Measurements from ENCODE around the gene IFT27. TPM values are rescaled to one million over a fixed set of nuclear protein-coding genes. Genes with fewer than 3 reads are reported as not detected.
A peak's percentile ranks its signal among the peaks of the same experiment; 100 is the strongest.

Gene IFT27
- total and polyA plus RNA-seq, 2 experiments from 2014 or later = 56.7 to 60.7 TPM

DNA sequence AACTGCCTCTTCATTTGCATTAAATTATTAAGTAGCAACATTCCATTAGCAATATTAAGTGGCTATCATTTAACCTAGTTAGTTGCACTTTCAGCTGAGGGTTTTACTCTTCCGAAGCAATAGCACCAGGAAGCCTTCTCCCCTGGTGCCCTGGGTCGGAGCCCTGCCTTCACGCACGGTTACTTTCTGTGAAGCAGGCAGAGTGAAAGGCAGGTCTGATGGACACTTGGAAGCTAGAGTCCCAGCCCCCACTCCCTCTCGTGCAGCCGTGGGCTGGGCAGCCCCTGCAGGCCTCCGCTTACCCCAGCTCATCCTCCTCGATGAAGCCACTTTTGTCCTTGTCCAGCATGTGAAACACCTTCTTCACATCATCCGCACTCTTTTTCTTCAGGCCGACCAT is 38.9 kb upstream of the IFT27 start:
- no peak for DNase-seq (ENCODE audit: low read depth in 1 of 2, low spot score in 1 of 2)
- H3K4me3 ChIP-seq = no peak overlapping the region
- no peaks in the 10 kb centered on the region for H3K36me3 ChIP-seq
- H3K4me1 ChIP-seq (ENCODE audit: low read depth) = no peaks in the 10 kb centered on the region
- H3K27ac ChIP-seq = no peak overlapping the region
- TF ChIP-seq, protein P1, sequence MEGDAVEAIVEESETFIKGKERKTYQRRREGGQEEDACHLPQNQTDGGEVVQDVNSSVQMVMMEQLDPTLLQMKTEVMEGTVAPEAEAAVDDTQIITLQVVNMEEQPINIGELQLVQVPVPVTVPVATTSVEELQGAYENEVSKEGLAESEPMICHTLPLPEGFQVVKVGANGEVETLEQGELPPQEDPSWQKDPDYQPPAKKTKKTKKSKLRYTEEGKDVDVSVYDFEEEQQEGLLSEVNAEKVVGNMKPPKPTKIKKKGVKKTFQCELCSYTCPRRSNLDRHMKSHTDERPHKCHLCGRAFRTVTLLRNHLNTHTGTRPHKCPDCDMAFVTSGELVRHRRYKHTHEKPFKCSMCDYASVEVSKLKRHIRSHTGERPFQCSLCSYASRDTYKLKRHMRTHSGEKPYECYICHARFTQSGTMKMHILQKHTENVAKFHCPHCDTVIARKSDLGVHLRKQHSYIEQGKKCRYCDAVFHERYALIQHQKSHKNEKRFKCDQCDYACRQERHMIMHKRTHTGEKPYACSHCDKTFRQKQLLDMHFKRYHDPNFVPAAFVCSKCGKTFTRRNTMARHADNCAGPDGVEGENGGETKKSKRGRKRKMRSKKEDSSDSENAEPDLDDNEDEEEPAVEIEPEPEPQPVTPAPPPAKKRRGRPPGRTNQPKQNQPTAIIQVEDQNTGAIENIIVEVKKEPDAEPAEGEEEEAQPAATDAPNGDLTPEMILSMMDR (IDR thresholded peaks at IDR 0.05; ENCODE audit: low read depth, low read length) = no peak
- H3K9me3 ChIP-seq (ENCODE audit: low read depth) = no peaks in the 10 kb centered on the region
- peaks cover 52% of the 10 kb centered on the region for H3K27me3 ChIP-seq

DNA sequence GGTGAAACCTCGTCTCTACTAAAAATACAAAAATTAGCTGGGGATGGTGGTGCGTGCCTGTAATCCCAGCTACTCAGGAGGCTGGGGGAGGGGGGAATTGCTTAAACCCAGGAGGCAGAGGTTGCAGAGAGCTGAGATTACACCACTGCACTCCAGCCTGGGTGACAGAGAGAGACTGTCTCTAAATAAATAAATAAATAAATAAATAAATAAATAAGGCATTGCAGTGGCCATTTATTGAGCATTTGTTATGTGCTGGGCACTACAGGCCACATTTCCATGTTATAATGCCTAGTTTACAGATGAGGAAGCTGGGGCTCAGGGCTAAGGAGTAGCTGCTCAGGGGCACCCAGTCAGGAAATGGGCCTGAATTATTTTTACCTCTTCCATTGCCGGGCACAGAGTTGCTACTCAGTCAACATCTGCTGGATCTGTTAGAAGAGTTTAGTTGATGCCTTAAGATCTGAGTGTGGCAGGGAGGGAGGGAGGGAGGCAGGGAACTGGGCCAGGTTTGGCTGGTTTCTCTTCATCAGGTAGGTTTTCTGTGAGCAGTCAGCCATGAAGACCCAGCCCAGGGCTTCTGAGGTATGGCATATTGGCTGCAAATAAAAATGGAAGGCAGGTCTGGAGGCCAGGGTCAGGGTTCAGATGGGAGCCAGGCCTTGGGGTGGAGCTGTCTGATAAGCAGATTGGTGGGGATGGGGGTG is 35.3 kb upstream of the IFT27 start:
- Histone ChIP-seq H3K9me3 (ENCODE audit: low read depth) (no peaks in the 10 kb centered on the region), H3K4me3 (no peak overlapping the region), H3K27ac (no peak overlapping the region), H3K27me3 (peaks cover 30% of the 10 kb centered on the region), H3K36me3 (no peaks in the 10 kb centered on the region), H3K4me1 (ENCODE audit: low read depth) (peaks cover 6% of the 10 kb centered on the region)
- TF ChIP-seq, protein P1 (IDR thresholded peaks at IDR 0.05; ENCODE audit: low read depth, low read length) = no peak
- no peak for DNase-seq (ENCODE audit: low read depth in 1 of 2, low spot score in 1 of 2)

DNA sequence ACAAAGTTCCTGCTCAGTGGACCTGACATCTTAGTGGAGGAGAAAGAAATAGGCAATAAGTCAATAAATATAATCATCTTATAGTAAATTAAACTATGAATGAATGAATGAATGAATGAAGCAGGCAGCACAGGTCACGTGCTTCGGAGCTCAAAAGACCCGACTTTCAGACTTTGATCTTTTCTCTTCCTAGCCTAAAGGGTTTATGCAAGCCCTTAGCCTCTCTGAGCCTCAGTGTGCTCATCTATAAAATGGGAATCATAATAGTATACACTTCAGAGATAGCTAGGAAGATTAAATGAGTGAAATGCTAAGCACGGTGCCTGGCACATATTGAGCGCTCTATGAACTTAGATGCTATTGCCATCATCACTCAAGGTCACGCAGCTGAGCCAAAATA is 33.4 kb upstream of the IFT27 start:
- TF ChIP-seq, protein P1 (IDR thresholded peaks at IDR 0.05; ENCODE audit: low read depth, low read length) = no peak
- no peak for DNase-seq (ENCODE audit: low read depth in 1 of 2, low spot score in 1 of 2)

DNA sequence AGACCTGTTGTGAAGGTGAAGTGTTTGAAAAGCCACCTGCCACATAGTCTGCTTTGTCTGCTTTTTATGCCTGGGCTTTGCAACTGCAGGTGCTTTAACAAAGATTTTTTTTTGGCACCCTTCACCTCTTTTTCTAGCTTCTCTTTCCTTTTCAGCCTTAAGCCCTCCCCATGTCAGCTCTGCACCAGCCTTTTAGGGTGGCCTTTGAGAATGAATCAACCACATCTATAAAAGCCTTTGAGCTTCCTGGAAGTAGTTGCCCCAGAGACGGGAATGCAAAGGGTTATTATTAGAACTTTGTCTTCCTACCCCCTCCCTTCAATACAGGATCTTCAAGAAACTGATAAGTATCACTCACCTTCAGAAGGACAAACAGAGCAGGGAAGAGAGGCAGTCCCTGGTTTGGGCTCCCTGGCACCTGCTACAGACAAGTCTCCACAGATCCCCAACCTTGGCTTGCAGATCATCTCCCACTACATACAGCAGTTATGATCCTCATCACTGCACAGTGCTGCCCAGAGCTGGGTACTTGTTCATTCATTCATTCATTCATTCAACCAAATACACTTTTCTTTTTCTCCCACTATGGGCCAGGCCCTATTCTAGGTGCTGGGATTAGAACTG is 32.9 kb upstream of the IFT27 start:
- peaks cover 7% of the 10 kb centered on the region for H3K27me3 ChIP-seq
- H3K36me3 ChIP-seq = no peaks in the 10 kb centered on the region
- DNase-seq (ENCODE audit: low read depth in 1 of 2, low spot score in 1 of 2) = no peak
- no peak overlapping the region for H3K27ac ChIP-seq
- no peaks in the 10 kb centered on the region for H3K9me3 ChIP-seq (ENCODE audit: low read depth)
- TF ChIP-seq, protein P1 (IDR thresholded peaks at IDR 0.05; ENCODE audit: low read depth, low read length) = no peak
- H3K4me1 ChIP-seq (ENCODE audit: low read depth) = peaks cover 6% of the 10 kb centered on the region
- no peak overlapping the region for H3K4me3 ChIP-seq

More for the DNA sequence above, 33.4 kb upstream of the IFT27 start:
- H3K4me1 ChIP-seq (ENCODE audit: low read depth) = peaks cover 6% of the 10 kb centered on the region
- peaks cover 11% of the 10 kb centered on the region for H3K27me3 ChIP-seq
- H3K27ac ChIP-seq = no peak overlapping the region
- H3K9me3 ChIP-seq (ENCODE audit: low read depth) = no peaks in the 10 kb centered on the region
- H3K4me3 ChIP-seq = no peak overlapping the region
- no peaks in the 10 kb centered on the region for H3K36me3 ChIP-seq

DNA sequence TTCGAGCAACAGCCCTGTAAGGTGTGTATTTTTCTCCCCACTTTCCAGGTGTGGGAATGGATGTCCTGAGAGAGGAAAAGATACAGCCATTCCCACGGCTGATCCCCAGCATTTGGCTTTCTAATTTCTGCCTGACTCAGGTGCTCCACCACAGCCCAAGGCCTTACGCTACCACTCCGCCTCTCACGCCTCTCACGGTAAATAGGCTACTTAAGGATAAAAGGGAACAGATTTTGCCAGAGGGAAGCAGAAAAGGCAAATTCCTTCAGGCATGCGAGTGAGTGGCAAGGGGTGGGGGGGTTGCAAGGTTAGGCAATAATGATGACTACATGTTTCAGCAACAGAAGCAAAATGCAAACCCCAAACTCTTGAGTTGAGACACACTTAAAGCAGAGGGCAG is 31.7 kb upstream of the IFT27 start:
- Histone ChIP-seq H3K27me3 (no peaks in the 10 kb centered on the region), H3K27ac (no peak overlapping the region), H3K36me3 (no peaks in the 10 kb centered on the region), H3K4me1 (ENCODE audit: low read depth) (peaks cover 6% of the 10 kb centered on the region), H3K9me3 (ENCODE audit: low read depth) (no peaks in the 10 kb centered on the region), H3K4me3 (no peak overlapping the region)
- TF ChIP-seq, protein P1 (IDR thresholded peaks at IDR 0.05; ENCODE audit: low read depth, low read length) = no peak
- DNase-seq (ENCODE audit: low read depth in 1 of 2, low spot score in 1 of 2) = peak in 1 of 2 donors; percentile 5

All from cardiac muscle cell (in vitro differentiated cells and primary cell).